ENCODE results near the gene MEIS1.
A peak's percentile ranks its signal among the peaks of the same experiment; 100 is the strongest.

The MEIS1 gene

DNA sequence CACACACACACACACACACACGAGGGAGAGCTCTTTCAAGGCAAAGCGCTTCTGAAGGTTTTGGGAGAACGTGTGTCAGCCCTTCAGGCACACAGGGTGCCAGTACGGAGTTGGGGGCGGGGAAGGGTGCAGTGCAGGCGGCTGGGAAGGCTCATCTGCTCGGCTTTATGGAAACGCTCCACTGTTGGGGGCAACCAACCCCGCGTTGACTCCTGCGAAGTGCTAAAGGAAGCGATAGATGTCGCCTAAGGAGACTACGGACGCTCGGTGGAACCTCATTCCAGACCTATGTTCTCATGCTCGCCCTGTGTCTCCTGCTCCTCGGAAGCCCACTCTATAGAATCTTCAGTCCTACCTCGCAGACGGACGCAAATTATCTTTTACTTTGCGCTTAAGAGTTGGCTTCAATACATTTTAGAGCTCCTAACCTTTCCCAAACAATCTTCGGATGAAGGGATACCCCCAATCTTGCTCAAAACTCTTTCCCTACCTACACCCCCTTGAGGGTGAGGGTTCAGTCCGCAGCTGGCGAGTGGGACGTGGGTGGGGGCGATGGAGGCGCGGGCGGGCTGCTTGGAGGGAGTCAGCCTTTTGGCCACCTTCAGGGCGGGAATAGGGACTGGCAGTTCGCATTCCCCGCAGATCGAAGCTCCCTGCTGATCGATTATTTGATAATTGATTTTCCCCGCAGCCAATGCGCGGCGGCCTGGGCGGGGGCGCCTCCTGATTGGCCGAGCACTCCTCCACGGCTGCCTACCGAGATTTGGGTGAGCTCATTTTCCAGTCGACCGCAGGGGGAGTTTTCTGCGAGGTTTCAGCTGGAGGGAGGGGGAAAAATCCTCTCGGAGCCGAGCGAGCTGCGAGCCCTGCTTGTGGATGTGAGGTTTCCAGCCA is 1.9 kb upstream of the MEIS1 start:
- Histone ChIP-seq H2AFZ (ENCODE audit: low read depth, low read length) (peak overlapping the region; percentile 6), H3K27ac (ENCODE audit: low read length, poor library complexity, severe bottlenecking) (peak overlapping the region; percentile 67), H4K8ac (ENCODE audit: low read length) (no peak overlapping the region), H3K4me2 (ENCODE audit: low read length, poor library complexity, severe bottlenecking) (peak overlapping the region; percentile 87), H3K4me3 (ENCODE audit: insufficient read depth in 1 of 2, low read depth in 1 of 2, low read length in 2 of 2) (peak overlapping the region; percentile 79 to 85), H3K27me3 (ENCODE audit: control insufficient read depth in 1 of 2, insufficient read depth in 1 of 2, low read length in 2 of 2) (peaks cover 0 to 11% of the 10 kb centered on the region in 2 experiments), H3K23ac (ENCODE audit: low read length in 2 of 2) (peak overlapping the region in 1 of 2 experiments; percentile 9), H3K9me3 (ENCODE audit: control insufficient read depth, low read length) (no peaks in the 10 kb centered on the region), H2BK15ac (ENCODE audit: low read depth, poor library complexity, severe bottlenecking) (no peak overlapping the region), H3K36me3 (ENCODE audit: control insufficient read depth in 1 of 2, insufficient read depth in 2 of 2, low read depth in 1 of 2, low read length in 2 of 2) (no peaks in the 10 kb centered on the region), H3K9ac (ENCODE audit: low read length) (peak overlapping the region; percentile 99), H4K91ac (ENCODE audit: low read length) (peak overlapping the region; percentile 48), H3K18ac (ENCODE audit: low read depth in 1 of 2, low read length in 2 of 2) (peak overlapping the region; percentile 90 to 98), H3K4me1 (ENCODE audit: control insufficient read depth, insufficient read depth, low read depth, low read length) (peaks cover 7% of the 10 kb centered on the region), H2BK120ac (ENCODE audit: low read depth, low read length) (peak overlapping the region; percentile 94), H3K4ac (ENCODE audit: low read depth in 1 of 2, low read length in 2 of 2) (peak overlapping the region in 1 of 2 experiments; percentile 81), H2BK12ac (ENCODE audit: low read length in 2 of 2) (peak overlapping the region; percentile 34 to 37), H2BK5ac (ENCODE audit: low read depth, low read length, poor library complexity, severe bottlenecking) (no peak overlapping the region), H3K14ac (ENCODE audit: low read length in 2 of 2) (no peak overlapping the region), H3K79me1 (replicated peaks; ENCODE audit: low read length, poor library complexity, severe bottlenecking) (no peaks in the 10 kb centered on the region), H2AK5ac (ENCODE audit: low read length, severe bottlenecking) (no peak overlapping the region)
- WGBS = under 1% methylated on average over 50 of the region's 51 CpGs
- peak; percentile 98 for DNase-seq

DNA sequence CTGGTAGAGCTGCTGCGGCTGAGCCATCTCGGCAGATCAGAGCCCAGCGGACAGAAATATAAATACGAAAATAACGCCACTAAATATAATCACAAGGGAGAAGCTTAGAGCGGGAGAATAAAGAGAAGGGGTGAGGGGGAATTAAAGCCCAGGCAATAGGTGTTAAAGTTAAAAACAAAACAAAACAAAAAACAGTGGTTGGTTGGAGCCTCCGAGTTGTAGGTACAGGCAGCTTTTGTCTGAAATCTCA is 1.3 kb upstream of the MEIS1 start:
- Histone ChIP-seq H3K27ac (ENCODE audit: low read length, poor library complexity, severe bottlenecking) (peak overlapping the region; percentile 67), H3K4me3 (ENCODE audit: insufficient read depth in 1 of 2, low read depth in 1 of 2, low read length in 2 of 2) (peak overlapping the region; percentile 64 to 85), H3K9me3 (ENCODE audit: control insufficient read depth, low read length) (no peaks in the 10 kb centered on the region), H3K4ac (ENCODE audit: low read depth in 1 of 2, low read length in 2 of 2) (peak overlapping the region; percentile 72 to 75), H3K4me2 (ENCODE audit: low read length, poor library complexity, severe bottlenecking) (peak overlapping the region; percentile 85), H3K27me3 (ENCODE audit: control insufficient read depth in 1 of 2, insufficient read depth in 1 of 2, low read length in 2 of 2) (peaks cover 0 to 8% of the 10 kb centered on the region in 2 experiments), H3K4me1 (ENCODE audit: control insufficient read depth, insufficient read depth, low read depth, low read length) (peaks cover 7% of the 10 kb centered on the region), H2AFZ (ENCODE audit: low read depth, low read length) (no peak overlapping the region), H3K9ac (ENCODE audit: low read length) (peak overlapping the region; percentile 99), H3K14ac (ENCODE audit: low read length in 2 of 2) (peak overlapping the region in 1 of 2 experiments; percentile 89), H2BK120ac (ENCODE audit: low read depth, low read length) (peak overlapping the region; percentile 94), H2BK12ac (ENCODE audit: low read length in 2 of 2) (no peak overlapping the region), H2BK5ac (ENCODE audit: low read depth, low read length, poor library complexity, severe bottlenecking) (no peak overlapping the region), H3K36me3 (ENCODE audit: control insufficient read depth in 1 of 2, insufficient read depth in 2 of 2, low read depth in 1 of 2, low read length in 2 of 2) (no peaks in the 10 kb centered on the region), H4K8ac (ENCODE audit: low read length) (peak overlapping the region; percentile 47), H3K23ac (ENCODE audit: low read length in 2 of 2) (peak overlapping the region in 1 of 2 experiments; percentile 96), H2AK5ac (ENCODE audit: low read length, severe bottlenecking) (no peak overlapping the region), H2BK15ac (ENCODE audit: low read depth, poor library complexity, severe bottlenecking) (peak overlapping the region; percentile 15), H3K18ac (ENCODE audit: low read depth in 1 of 2, low read length in 2 of 2) (peak overlapping the region; percentile 69 to 98), H4K91ac (ENCODE audit: low read length) (peak overlapping the region; percentile 94), H3K79me1 (replicated peaks; ENCODE audit: low read length, poor library complexity, severe bottlenecking) (peaks cover 2% of the 10 kb centered on the region)
- whole genome bisulfite sequencing = 0% methylated on average over 4 of the region's 7 CpGs
- no peak for DNase-seq

DNA sequence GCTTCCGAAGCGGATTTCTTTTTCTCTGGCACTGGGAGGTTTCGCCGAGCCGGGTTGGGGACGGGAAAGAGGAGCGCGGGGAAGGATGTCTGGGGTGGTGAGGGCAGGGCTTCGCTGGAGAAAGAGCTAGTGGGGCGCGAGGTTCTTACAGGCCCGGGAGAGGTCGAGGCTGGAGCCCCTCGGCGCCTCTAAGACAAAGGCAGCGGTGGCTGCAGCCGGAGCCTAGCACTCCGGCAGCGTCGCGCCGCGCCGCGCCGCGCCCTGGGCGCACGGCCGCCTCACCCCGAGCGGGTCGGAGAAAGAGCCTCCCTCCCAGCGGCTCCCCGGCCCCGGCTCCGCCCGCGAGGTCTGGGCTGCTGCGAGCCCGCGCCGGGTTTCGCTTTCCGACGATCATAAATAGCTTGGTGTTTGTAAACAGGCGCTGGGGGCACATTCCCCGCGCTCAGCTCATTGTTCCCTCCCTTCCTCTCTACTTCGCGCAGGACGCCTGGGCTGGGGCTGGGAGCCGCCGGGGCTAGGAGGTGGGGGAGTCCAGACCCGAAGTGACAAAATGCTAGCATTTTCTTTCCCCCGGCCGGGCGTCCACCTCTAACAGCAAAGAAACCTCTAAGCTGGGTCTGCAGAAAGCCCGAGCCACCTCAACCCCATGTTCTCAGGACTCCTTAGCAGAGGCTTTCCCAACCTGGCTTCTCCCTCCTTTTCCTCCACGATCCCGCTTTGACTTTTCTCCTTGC is 813 bp upstream of the MEIS1 start:
- Histone ChIP-seq H3K4ac (ENCODE audit: low read depth in 1 of 2, low read length in 2 of 2) (peak overlapping the region; percentile 72 to 75), H3K4me1 (ENCODE audit: control insufficient read depth, insufficient read depth, low read depth, low read length) (peaks cover 8% of the 10 kb centered on the region), H3K9me3 (ENCODE audit: control insufficient read depth, low read length) (no peaks in the 10 kb centered on the region), H3K4me3 (ENCODE audit: insufficient read depth in 1 of 2, low read depth in 1 of 2, low read length in 2 of 2) (peak overlapping the region; percentile 64 to 85), H3K14ac (ENCODE audit: low read length in 2 of 2) (peak overlapping the region in 1 of 2 experiments; percentile 89), H3K27ac (ENCODE audit: low read length, poor library complexity, severe bottlenecking) (peak overlapping the region; percentile 67), H3K27me3 (ENCODE audit: control insufficient read depth in 1 of 2, insufficient read depth in 1 of 2, low read length in 2 of 2) (peaks cover 0 to 6% of the 10 kb centered on the region in 2 experiments), H2BK120ac (ENCODE audit: low read depth, low read length) (peak overlapping the region; percentile 94), H4K8ac (ENCODE audit: low read length) (peak overlapping the region; percentile 47), H2BK12ac (ENCODE audit: low read length in 2 of 2) (peak overlapping the region in 1 of 2 experiments; percentile 27), H2BK5ac (ENCODE audit: low read depth, low read length, poor library complexity, severe bottlenecking) (no peak overlapping the region), H4K91ac (ENCODE audit: low read length) (peak overlapping the region; percentile 94), H2AFZ (ENCODE audit: low read depth, low read length) (no peak overlapping the region), H3K9ac (ENCODE audit: low read length) (peak overlapping the region; percentile 99), H3K18ac (ENCODE audit: low read depth in 1 of 2, low read length in 2 of 2) (peak overlapping the region; percentile 88 to 98), H2AK5ac (ENCODE audit: low read length, severe bottlenecking) (no peak overlapping the region), H3K4me2 (ENCODE audit: low read length, poor library complexity, severe bottlenecking) (peak overlapping the region; percentile 85), H2BK15ac (ENCODE audit: low read depth, poor library complexity, severe bottlenecking) (peak overlapping the region; percentile 15), H3K79me1 (replicated peaks; ENCODE audit: low read length, poor library complexity, severe bottlenecking) (peaks cover 2% of the 10 kb centered on the region), H3K23ac (ENCODE audit: low read length in 2 of 2) (peak overlapping the region in 1 of 2 experiments; percentile 96), H3K36me3 (ENCODE audit: control insufficient read depth in 1 of 2, insufficient read depth in 2 of 2, low read depth in 1 of 2, low read length in 2 of 2) (no peaks in the 10 kb centered on the region)
- peak; percentile 92 for DNase-seq
- WGBS = under 1% methylated on average over 58 of the region's 61 CpGs

DNA sequence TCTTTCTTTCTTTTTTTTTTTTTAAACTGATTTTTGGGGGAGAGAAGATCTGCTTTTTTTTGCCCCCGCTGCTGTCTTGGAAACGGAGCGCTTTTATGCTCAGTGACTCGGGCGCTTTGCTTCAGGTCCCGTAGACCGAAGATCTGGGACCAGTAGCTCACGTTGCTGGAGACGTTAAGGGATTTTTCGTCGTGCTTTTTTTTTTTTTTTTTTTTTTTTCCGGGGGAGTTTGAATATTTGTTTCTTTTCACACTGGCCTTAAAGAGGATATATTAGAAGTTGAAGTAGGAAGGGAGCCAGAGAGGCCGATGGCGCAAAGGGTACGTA is 587 bp downstream of the MEIS1 start:
- Histone ChIP-seq H3K36me3 (ENCODE audit: control insufficient read depth in 1 of 2, insufficient read depth in 2 of 2, low read depth in 1 of 2, low read length in 2 of 2) (no peaks in the 10 kb centered on the region), H2BK120ac (ENCODE audit: low read depth, low read length) (peak overlapping the region; percentile 42), H2AK5ac (ENCODE audit: low read length, severe bottlenecking) (no peak overlapping the region), H3K14ac (ENCODE audit: low read length in 2 of 2) (no peak overlapping the region), H3K9ac (ENCODE audit: low read length) (peak overlapping the region; percentile 99), H3K23ac (ENCODE audit: low read length in 2 of 2) (no peak overlapping the region), H3K4me3 (ENCODE audit: insufficient read depth in 1 of 2, low read depth in 1 of 2, low read length in 2 of 2) (peak overlapping the region; percentile 48 to 85), H3K4ac (ENCODE audit: low read depth in 1 of 2, low read length in 2 of 2) (no peak overlapping the region), H3K4me2 (ENCODE audit: low read length, poor library complexity, severe bottlenecking) (peak overlapping the region; percentile 85), H2AFZ (ENCODE audit: low read depth, low read length) (no peak overlapping the region), H3K4me1 (ENCODE audit: control insufficient read depth, insufficient read depth, low read depth, low read length) (peaks cover 12% of the 10 kb centered on the region), H2BK15ac (ENCODE audit: low read depth, poor library complexity, severe bottlenecking) (no peak overlapping the region), H3K18ac (ENCODE audit: low read depth in 1 of 2, low read length in 2 of 2) (peak overlapping the region in 1 of 2 experiments; percentile 78), H3K27me3 (ENCODE audit: control insufficient read depth in 1 of 2, insufficient read depth in 1 of 2, low read length in 2 of 2) (peaks cover 0 to 12% of the 10 kb centered on the region in 2 experiments), H3K9me3 (ENCODE audit: control insufficient read depth, low read length) (no peaks in the 10 kb centered on the region), H2BK12ac (ENCODE audit: low read length in 2 of 2) (no peak overlapping the region), H3K27ac (ENCODE audit: low read length, poor library complexity, severe bottlenecking) (no peak overlapping the region), H4K91ac (ENCODE audit: low read length) (no peak overlapping the region), H4K8ac (ENCODE audit: low read length) (no peak overlapping the region), H2BK5ac (ENCODE audit: low read depth, low read length, poor library complexity, severe bottlenecking) (no peak overlapping the region), H3K79me1 (replicated peaks; ENCODE audit: low read length, poor library complexity, severe bottlenecking) (peaks cover 2% of the 10 kb centered on the region)
- WGBS = 0% methylated on average over 15 of the region's 15 CpGs
- no peak for DNase-seq
